HG03354 (cell line): Measurements from ENCODE around the gene HERC2.
"Not testable (repeated sequence)": the region's sequence is repeated elsewhere in the genome, so short reads cannot be mapped to it uniquely, and the experiment has no call there.

Experiments used
- ATAC-seq: cut with Tn5 transposase; IDR thresholded peaks from one replicate; pipeline ENCODE4 v1.9.1; 2021; ENCODE audit warnings: mild to moderate bottlenecking; ENCODE audit not compliant: unreplicated experiment, poor library complexity, severe bottlenecking

HERC2 gene

DNA sequence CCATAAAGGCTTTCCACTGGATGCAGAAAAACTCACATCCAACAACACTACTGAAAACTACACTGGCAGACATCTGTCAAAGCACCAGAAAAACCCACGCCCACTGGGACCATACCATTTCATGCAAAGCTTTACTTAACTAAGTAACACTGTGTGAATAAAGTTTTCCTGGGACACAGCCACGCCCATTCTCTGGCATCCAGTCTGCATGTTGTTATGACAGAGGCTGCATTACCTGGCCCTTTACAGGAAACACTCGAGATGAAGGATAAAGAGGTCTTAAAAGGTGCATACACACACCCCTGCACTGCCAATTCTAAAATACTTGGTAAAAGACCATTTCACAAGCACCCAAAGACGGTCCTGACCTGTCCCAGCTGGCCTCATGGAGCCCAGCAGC is 176.6 kb downstream of the HERC2 start:
- ATAC-seq: not testable (repeated sequence)

DNA sequence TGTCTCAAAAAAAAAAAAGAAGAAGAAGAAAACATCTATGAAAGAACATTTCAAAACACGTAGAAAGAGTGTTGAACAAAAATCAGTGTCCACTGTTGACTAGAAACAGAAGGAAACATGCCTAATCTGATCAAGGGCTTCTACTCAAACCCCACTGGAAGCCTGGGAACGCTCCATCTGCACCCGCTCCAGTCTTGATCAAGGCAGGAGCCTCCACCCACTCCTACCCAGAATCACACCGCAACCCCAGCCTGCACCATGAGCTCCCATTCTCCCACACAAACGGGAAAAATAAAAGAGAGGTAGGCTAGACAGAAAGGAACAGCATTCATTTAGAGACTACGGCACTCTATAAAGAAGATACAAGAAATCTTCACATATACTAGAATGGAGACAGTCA is 181.9 kb downstream of the HERC2 start:
- no peak for ATAC-seq

DNA sequence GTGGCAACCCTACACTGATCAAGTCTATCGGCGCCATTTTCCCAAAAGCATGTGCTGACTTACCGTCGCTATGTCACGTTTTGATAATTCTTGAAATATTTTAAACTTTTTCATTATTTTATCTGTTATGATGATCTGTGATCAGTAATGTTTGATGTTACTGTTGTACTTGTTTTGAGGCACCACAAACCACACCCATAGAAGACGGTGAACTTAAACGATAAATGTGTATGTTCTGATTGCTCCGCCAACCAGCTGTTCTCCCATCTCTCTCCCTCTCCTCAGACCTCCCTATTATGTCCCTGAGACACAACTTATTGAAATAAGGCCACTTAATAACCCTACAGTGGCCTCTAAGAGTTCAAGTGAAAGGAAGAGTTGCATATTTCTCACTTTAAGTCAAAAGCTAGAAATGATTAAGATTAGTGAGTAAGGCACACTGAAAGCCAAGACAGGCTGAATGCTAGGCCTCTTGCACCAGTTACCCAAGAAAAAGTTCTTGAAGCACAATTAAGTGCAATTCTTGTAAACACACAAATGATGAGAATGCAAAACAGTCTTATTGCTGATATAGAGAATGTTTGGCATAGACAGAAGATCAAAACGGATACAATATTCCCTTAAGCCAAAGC is 184.5 kb downstream of the HERC2 start:
- not testable (repeated sequence) for ATAC-seq

DNA sequence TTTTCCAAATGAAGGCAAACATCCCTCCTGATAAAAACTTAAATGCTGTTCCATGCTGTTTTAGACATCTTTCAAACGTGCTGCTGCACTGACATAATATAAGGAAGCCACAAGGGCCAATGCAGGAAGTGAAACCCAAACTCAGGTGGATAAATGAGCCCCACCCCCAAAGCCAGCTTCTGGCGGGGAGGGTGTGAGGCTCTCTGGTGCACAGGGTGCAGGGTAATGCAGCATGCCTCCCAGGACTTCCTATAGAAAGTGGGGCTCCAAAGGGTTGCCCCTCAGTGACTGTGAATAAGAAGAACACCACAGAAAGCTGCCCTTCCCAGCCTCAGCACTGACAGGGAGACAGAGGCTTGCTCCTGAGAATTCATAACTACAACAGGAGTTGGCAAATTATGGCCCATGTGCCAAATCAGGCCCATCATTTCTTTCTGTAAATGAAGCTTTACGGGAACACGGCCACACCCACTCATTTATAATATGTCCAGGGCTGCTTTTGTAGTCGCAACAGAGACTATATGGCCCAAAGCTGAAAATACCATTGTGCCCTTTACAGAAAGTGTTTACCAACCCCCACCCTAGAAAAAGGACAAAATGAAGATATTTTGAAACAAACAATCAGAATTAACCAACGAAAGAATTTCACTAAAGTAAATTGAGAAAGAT is 185.6 kb downstream of the HERC2 start:
- ATAC-seq: peak; percentile 97

DNA sequence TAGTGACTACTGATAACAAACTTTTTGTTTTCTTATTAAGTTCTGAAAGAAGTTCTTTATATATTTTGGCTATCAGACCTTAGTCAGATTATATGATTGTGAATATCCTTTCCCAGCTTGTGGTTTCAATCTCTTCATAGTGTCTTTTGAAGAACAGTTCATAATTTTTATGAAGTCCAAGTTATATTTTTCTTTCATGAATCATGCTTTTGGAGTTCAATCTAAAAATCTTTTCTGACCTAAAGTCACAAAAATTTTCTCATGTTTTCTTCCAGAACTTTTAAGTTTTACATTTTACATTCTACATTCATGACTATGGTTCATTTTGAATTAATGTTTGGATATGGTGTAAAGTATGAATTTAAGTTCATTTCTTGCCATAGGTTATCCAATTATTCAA is 188.7 kb downstream of the HERC2 start:
- no peak for ATAC-seq

DNA sequence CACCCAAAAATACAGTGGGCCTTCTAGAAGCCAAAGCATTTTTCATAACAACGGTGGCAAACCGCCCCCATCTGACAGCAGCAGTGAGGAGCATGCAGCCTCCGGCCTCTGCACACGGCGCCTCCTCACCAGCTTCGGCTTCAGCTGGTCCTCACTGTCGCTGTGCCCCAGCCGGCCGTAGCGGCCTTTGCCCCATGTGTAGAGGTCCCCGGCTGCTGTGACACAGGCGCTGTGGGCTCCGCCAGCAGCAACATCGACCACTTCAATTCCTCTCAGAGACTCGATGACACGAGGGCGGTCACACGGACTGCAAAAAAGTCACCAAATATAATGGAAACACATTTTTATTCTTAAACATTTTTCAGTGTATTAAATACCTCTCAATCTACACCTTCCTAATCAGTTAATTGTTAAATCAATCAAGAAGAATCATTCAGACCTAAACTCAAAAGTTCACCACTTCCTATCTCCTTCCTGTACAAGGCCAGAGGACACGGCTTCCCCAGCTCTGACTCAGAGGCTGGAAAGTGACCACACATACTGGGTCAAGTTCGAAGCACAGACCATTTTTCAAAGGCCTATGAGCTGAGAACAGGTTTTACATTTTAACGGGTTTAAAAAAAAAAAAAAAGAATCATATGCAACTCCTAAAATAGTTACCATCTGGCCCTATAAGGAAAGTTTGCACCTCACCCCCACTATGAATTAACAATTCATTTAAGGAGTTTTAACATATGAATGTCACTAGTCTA is 189.3 kb downstream of the HERC2 start:
- no peak for ATAC-seq

DNA sequence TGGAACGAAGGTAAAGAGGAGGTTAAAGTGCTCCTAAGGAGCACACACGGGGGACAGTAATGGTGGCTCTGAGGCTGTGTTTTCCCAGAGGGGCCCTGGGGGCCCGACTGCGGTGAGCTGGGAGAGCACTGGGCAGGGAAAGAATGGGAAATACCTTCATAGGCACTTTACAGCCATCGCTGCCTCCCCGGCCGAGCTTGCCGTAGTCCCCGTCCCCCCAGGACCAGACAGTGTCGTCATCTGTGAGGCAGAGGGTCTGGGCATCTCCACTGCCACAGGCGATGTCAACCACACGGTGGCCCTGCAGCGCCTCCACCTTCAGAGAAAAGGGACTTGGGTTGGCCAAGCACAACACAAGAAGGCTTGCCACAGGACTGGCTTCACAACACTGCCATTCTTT is 190.0 kb downstream of the HERC2 start:
- no peak for ATAC-seq

DNA sequence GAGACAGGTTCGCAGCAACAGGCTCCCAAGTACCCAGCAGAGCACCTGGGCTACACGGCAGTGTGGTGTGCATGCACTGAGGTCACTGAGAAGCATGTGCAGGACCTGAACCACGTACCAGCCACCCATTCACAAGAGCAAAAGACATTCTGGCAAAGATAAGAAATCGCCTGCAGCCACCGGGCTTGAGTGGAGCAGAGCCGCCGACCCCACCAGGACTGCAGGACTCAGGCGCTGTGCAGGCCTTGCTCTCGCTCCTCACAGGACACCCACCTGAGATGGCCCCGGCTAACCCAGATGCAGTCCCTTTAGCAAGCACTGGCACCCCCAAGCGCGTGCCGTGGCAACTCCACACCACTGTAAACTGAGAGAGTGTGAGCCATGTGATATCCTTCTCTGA is 190.6 kb downstream of the HERC2 start:
- ATAC-seq: no peak

DNA sequence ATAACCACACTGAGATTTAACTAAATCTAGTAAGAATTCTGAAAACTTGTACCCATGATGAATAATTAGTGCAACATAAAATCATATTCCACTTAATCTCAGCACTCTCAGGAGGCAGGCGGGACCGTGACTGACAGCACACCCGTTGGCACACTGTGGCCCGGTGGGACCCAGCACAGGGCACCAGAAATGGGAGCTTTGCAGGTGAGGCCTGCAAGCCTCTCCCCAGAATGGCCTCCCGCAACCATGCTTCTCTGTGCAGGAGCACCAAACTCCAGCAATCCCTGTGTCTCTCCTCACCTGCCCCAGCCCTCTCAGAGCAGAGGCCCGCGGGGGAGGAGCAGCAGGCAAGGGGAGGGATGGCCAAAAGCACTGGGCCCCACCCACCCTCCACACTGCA is 191.3 kb downstream of the HERC2 start:
- no peak for ATAC-seq

DNA sequence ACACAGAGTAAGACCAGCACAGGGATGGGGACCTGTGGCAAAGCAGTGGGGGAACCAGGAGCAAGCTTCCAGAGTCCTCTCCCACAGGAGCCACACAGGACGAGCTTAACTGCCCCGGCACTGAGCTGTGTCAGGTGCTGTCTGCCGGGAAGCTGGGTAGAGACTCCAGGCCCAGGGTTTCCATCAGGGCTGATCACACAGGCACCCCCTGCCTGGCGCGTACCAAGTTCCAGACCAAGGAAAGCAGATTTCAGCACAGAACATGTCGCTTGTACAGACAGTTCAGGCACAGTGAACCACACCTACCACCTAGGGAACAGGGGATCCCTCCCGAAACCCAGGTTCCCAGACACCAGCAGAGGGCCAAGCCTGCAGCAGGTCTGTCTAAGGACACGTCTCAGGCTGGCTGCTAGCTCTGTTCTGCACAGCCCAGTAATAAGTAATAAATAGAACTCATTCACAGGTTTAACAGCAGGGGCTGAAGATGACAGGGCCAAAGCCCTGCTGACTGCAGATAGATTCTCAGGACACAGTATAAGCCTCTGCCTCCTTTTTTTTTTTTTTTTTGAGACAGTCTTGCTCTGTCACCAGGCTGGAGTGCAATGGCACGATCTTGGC is 192.6 kb downstream of the HERC2 start:
- no peak for ATAC-seq

DNA sequence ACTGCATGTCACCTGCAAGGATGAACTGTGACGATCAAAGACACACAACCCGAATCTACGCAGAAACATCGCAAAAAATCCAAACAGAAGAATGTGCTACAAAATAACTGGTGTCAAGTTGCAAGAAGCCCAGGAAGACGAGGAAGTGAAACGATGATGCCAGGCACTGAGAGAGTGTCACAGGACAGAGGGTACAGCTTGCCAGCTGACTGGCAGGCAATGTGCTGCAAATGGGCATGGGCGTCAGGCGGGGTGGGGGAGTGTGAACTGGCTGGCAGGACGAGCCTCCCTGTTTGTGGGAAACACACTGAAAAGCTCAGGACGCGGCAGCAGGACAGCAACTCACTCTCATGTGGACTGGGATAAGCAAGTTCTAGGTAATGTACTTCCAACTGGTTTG is 193.9 kb downstream of the HERC2 start:
- no peak for ATAC-seq

DNA sequence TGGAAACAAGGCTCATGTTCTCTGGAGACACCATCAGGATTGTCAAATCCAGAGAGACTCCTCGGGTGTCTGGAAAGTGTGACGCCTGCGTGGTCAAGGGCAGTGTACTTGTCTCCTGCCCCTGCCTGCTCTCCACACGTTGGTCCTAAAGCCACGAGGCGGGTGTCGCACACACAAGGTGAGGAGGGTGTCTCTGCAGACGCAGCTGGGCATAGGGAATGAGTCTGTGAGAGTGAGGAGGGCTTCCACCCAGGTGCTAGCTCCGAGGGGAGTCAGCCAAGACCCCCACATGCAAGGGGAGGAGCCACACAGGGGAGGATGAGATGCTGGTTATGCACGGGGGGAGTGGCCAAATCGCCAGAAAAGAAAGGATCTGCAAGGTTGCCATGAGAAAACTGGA is 194.9 kb downstream of the HERC2 start:
- no peak for ATAC-seq

DNA sequence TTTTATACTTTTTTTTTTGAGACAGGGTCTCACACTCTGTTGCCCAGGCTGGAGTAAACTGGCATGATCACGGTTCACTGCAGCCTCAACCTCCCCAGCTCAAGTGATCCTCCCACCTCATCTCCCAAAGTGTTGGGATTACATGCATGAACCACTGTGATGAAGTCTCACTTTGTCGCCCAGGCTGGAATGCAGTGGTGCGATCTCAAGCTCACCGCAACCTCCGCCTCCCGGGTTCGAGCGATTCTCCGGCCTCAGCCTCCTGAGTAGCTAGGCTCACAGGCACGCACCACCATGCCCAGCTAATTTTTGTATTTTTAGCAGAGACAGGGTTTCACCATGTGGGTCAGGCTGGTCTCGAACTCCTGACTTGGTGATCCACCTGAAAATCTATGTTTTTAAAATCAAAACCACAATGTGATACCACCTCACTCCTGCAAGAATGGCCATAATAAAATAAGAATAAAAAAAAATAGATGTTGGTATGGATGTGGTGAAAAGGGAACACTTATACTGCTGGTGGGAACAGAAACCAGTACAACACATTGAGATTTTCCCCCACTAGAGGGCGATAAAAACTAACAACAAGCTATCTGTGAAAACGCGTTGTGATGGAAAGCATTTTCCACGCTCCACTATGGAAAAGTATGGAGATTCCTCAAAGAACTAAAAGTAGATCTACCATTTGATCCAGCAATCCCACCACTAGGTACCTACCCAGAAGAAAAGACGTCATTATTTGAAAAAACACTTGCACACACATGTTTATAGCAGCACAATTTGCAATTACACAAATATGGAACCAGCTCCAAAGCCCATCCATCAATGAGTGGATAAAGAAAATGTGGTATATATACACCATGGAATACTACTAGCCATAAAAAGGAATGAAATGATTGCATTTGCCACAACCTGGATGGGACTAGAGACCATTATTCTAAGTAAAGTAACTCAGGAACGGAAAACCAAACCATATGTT is 196.0 kb downstream of the HERC2 start:
- ATAC-seq: no peak

DNA sequence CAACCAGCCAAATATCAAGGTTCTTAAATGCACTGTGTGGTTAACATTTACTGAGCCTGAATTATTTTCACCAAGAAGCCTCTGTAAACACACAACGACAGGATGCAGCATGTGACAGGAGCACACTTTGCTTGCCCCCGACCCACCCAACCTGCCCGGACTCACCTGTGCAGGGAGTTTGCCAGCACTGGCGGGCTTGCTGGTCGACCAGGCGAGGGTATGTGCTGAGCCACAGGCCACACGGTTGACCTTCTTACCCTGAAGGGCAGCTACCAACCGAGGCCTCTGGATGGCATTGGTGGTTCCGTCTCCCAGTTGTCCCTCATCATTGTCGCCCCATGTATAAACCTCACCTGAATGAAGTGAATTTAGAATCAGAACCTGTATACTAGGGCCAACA is 197.1 kb downstream of the HERC2 start:
- no peak for ATAC-seq

DNA sequence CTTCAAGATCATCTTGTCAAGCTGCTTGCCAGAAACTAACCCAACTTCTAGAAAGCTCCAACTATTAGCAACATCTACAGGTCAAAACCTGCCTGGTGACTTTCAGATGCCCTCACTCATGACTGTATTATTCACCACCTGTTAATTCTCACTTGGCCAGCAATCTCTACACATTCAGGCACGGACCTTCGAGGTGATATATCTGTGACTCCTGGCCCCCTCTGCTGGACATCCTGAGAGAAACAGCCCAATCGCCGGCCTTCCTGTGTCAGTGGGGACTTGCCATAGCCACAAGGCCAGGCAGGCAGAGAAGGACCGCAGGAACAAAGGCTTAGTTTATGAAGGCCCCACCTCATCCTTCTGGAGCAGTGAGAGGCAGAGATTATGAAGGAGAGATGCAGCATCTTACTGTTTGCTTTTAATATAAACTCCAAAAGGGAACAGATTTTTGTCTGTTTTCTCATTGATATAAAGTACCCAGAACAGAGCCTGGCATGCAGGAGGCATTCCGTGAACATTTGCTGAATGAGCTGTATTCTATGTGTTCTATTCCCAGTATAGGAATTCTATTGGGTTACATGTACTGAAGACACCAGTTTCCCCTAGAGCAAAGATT is 198.5 kb downstream of the HERC2 start:
- peak; percentile 79 for ATAC-seq

DNA sequence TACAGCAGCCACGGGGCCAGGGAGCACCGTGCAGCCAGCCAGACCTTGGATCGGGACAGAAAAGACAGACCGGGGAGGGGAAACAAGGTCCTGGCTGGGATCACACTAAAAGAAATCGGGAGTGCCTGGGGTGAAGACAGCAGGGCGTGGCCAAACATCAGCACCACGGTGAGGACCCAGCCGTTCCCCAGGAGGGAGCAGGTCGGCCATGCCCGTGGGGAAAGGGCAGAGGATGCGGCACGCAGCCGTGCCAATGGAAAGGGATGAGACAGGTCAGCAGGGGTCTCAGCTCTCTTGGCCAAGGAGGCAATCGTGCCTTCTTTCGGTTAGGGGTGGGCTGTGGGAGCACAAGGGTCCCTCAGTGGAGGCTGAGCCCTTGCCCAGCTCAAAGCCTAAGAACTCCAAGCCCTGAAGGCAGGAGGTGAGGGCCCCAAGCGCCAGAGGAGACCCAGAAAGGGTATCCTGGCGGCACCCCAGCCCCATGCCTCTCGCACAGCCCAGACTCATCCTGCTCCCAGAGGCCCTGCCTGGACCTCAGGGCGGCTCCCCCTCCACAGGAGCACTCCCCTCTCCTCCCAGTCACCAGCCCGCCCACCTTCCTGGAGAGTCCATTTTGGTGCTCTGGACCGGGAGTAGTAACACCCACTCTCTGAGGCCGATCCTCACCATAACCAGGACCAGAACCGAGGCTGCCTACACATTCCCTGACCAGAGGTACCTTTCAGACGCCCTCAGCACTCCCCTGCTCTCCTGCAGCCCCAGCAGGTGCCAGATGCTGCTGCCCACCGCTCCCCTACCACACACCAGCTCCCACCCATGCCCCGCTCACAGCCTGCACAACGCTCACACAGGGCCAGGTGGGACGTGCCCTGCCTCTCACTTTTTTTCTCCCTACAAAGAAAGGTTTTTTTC is 199.7 kb downstream of the HERC2 start:
- no peak for ATAC-seq

DNA sequence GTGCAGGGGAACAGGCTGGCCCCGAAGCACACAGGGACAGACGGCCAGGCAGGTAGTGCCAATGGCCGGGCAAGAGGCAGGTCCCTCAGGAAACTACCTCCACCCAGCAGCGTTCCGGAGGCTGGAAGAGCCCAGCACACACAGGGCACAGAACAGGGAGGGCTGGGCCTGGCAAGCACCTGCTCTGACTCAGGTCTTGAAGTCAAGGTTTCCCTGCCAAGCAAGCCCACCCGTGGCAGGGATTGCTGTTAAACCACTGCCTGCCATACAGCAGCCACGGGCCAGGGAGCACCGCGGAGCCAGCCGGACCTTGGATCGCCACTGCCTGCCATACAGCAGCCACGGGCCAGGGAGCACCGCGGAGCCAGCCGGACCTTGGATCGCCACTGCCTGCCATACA is 200.4 kb downstream of the HERC2 start:
- not testable (repeated sequence) for ATAC-seq

DNA sequence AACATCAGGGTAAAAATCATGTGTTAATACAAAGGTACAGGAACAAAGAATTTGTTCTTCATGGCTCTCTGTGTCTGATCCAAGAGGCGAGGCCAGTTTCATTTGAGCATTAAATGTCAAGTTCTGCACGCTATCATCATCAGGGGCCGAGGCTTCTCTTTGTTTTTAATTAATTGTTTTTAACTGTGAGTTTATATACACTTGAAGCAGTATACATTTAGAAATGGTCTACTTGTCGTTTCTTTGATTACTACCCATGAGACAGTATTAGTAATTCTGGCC is 201.7 kb downstream of the HERC2 start:
- no peak for ATAC-seq
